H1 (cell line): Measurements from ENCODE around the gene OST4.

ENCODE experiments used
- CTCF ChIP-seq, 3 experiments: IDR thresholded peaks; 1 replicate in 2 of 3; 2 replicates in 1 of 3; pipeline versions ENCODE4 v1.5.1 to v1.6.1; 2011; ENCODE audit warnings: low read length in 3 of 3, mild to moderate bottlenecking in 3 of 3, inconsistent platforms in 2 of 3, low read depth in 1 of 3, moderate library complexity in 1 of 3; ENCODE audit not compliant: insufficient read depth in 1 of 3; ENCODE audit errors: control extremely low read depth in 1 of 3
- GTF2F1 ChIP-seq: IDR thresholded peaks from 2 replicates; pipeline ENCODE4 v1.6.1; 2012; ENCODE audit warnings: low read depth, low read length, improper control_type of control experiment, borderline replicate concordance
- NRF1 ChIP-seq: IDR thresholded peaks from 2 replicates; pipeline ENCODE4 v1.6.1; 2011; ENCODE audit warnings: mild to moderate bottlenecking, low read depth, low read length, improper control_type of control experiment
- POLR2A ChIP-seq, 2 experiments: IDR thresholded peaks; 1 replicate in 1 of 2; 2 replicates in 1 of 2; pipeline ENCODE4 v1.6.1; 2011; ENCODE audit warnings: low read depth in 2 of 2, low read length in 2 of 2, mild to moderate bottlenecking in 2 of 2; ENCODE audit errors: control extremely low read depth in 1 of 2

- TF ChIP-seq CTCF (IDR thresholded peaks at IDR 0.05; ENCODE audit: control extremely low read depth in 1 of 3, insufficient read depth in 1 of 3, low read depth in 1 of 3, low read length in 3 of 3) (no peak), NRF1 (no peak), GTF2F1 (no peak), POLR2A (IDR thresholded peaks at IDR 0.05; ENCODE audit: control extremely low read depth in 1 of 2, low read depth in 2 of 2, low read length in 2 of 2) (no peak)
Observed at GRCh38 chr2:27091746-27092695, 20.6 kb upstream of the OST4 start.
